ENCODE measurements around the gene EGFL6.
A peak's percentile ranks its signal among the peaks of the same experiment; 100 is the strongest.
"Not testable (repeated sequence)": the region's sequence is repeated elsewhere in the genome, so short reads cannot be mapped to it uniquely, and the experiment has no call there.

Gene EGFL6

DNA sequence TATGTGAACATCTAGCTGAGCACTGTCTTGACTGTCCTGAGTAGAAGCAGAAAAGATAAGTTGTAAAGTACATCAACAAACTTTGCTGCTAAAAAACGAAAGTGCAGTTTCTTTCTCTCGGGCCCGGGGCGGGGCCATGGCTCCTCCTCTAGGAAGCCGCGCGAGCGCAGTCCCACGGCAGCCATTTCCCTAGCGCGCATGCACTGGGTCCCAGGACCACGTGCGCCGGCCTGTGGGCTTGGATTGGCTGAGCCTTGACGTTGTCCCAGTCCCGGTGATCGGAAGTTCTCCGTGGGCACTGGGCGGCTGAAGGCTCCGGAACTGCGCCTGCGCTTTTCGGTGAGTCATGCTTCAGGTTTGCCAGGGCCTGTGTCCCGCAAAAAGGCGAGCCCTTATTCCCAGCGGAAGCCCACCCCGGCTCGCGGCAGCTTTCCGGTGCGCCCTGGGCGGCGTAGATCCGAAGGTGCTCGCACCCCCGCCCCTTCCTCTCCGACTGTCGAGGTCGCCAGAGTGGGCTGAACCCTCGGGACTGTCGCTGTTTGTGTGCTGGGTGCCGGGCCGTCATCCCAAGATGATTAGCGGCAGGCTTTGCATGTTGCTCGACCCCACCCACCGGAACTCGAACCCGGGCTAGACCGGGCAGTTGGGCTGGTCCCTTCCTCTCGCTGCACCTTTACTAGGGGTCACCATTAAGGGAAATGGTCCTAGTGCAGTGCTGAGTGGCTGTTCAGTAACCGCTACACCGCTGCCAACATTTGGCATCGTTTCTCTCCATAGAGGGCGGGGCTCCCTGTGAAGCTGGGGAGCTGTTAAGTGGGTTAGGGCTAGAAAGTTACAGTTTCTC, 83.7 kb downstream of the EGFL6 start, which contains the start of gene TCEANC:
Gene TCEANC, plus strand, starts transcription at position 292 of the 844 bp plus-strand sequence. CDS start 9,368 bp downstream, outside the sequence.
- DNase-seq (ENCODE audit: low read depth, low spot score), result peak; percentile 86

DNA sequence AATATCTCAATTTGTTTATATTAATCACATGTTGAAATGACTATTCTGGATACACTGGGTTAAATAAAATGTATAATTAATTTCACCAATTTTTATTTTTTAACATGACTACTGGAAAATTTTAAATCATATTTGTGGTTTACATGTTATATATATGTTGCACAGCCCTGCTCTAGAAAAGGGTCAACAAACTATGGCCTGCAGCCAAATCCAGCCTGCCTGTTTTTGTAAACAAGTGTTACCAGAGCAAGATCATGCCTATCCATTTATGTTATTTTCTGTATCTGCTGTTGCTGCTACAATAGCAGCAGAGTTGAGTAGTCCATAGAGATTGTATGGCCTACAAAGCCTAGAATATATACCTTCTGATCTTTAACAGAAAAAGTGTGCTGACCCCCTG, 84.7 kb downstream of the EGFL6 start:
- DNase-seq (ENCODE audit: low read depth, low spot score), result no peak

DNA sequence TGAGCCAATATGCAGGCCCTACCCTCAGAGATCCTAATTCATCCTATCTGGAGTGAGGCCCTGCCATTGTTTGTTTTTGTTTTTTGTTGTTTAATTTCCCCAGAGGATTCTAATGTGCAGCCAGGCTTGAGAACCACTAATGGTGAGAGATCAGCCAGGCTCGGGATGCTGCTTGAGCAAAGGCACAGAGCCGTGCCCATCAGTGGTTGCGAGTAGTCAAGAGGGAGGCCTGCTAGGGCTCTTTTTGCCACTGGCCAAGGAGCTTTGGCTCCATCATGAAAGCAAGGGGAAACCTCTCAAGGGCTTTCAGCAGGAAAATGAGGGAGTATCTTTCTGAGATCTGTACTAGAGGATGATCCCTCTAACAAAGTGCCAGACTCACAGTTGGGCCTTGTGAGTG, 86.3 kb downstream of the EGFL6 start:
- DNase-seq (ENCODE audit: low read depth, low spot score), result no peak

DNA sequence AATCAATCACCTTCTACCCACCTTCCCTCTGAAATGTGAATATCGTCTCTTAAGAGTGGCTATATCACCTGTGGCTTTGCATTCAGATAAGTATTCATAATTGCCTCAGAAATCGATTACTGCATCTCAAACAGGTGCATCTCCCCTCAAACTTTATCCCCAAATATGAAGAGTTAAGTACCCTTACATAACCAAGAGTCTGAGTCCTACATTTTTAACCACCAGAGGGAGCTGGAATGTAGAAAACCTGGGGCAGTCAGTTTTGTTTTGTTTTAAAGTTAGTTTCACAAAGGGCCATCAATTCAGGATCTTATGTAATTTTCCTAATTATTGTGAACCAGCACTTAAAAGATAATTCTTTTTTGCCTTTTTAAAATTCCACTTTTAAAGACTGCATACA, 89.2 kb downstream of the EGFL6 start:
- DNase-seq (ENCODE audit: low read depth, low spot score), result no peak

DNA sequence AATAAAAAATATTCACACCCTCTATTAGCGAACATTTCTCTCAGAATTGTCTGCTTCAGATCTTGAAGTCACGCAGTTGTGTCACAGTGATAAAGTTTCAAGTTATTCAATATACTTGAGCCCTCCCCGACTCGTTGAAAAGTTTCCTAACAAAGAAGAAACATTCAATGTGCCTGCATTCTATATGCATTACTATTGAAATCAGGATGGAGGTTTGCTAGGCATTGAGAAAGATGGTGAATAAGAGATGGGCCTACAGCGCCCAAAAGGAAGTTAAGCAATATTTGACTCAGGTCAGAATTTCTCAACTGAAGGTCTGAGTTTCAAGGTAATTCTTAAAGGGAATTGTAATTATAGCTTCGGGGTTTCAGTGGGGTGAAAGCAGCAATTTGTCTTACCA, 89.7 kb downstream of the EGFL6 start:
- no peak for DNase-seq (ENCODE audit: low read depth, low spot score)

DNA sequence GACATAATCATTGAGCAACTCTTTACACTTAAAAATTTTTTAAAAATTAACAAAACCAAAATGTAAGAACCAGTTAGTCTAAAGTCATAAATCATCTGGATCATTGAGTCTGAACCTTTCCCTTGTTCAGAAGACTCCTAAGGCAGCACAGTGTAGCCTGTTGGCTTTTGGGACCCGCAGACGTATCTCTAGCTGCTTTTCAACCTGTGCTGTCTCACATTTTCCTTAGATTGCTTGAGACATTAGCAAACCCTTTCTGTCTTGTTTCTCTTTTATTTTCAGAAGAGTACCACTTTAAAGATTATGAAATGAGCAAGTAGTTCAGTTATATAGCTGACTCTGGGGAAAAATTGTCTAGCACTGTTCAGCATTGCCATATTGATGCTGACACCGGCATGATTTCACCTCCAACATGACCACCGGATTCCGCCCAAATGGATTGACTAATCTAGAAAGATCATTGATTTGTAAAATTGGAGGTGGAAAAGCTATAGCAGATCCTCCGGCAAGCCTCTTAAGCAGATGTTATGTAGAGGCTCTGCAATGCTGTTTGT, 92.4 kb downstream of the EGFL6 start:
- DNase-seq (ENCODE audit: low read depth, low spot score), result no peak

DNA sequence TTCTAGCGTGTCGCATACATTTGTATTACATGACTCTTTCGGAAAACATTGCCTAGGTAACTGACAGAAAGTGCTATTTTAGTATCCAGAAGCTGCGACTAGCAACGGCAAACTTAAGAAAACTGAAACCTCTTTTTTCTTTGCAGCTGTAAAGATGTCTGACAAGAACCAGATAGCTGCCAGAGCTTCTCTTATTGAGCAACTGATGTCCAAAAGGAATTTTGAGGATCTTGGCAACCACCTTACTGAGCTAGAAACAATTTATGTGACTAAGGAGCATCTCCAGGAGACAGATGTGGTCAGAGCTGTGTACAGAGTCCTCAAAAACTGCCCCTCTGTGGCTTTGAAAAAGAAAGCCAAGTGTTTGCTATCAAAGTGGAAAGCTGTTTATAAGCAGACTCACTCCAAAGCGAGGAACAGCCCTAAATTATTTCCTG, 93.0 kb downstream of the EGFL6 start:
- no peak for DNase-seq (ENCODE audit: low read depth, low spot score)

DNA sequence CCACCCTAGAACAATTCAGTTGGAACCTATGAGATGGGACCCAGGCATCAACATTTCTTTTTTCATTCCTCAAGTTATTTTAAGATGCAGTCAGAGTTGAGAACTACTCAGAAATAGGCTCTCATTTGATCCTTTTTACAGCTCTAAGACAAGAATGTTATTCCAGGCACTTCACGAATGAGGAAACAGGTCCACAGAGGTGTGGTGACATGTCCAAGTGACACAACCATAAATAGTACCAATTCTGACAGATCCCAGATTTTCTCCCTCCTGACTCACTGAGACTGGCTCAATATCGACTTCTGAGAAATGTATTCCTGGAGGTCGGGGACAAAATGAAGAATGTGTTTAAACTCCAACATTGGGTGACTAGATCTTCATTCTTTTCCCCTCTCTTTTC, 94.6 kb downstream of the EGFL6 start:
- DNase-seq (ENCODE audit: low read depth, low spot score), result no peak

DNA sequence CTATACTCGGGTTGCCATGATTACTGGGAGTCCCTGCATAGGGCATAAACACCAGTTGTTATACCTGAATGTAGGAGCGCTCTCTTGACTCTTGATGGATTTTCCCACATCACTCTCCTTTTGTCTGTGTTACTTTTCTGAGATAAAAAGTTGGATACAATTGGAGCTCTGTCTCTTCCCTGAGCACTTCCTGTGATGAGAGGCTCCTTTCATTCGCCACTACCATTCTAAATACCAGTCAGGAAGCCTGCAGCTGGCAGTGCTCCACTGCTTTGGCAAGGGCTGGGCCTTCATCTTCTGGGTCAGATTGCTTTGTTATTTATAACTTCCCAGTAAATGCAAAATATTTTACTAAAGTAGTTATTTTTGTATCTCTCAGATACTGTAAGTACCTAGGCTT, 97.4 kb downstream of the EGFL6 start:
- no peak for DNase-seq (ENCODE audit: low read depth, low spot score)

DNA sequence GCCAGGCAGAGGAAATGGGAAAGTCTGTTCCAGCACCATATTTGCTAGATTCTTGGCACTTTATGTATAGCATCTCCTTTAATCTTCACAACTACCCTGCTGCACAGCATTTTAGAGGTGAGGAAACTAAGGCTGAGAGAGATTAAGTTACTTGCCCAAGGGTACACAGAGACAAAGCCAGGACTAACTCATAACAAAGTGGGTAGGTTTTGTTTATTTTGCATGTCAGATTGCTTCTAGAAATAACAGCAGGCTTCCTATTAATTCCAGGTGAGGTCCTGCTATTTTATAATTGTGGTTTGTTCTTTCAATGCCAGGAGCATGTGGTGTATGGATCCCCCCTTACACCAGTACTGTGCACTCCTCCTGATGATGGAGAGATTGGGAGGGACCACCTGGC, 98.5 kb downstream of the EGFL6 start:
- no peak for DNase-seq (ENCODE audit: low read depth, low spot score)

DNA sequence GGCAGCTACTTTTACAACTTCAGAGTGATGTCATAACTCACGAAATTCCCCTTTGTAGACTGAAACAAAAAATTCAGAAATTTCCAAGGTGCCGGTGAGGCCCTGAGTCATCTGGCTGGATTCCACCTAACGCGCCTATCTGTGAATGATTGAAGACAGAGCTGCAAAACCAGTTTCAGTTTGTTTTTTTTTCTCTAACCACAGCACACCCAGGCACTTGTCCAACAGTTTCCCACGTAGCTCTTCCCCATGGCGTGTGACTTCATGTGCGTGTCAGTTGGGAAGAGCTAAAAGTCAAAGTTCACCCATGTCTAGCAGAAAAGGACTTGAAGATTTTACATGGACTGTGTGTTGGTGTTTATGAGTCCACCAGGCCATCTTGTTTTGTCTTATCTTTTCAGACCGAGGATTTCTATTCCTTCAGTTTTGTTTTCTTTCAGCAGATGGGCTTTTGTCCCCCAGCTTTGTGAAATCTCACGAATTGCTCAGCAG, 99.9 kb downstream of the EGFL6 start:
- DNase-seq (ENCODE audit: low read depth, low spot score), result peak; percentile 14

DNA sequence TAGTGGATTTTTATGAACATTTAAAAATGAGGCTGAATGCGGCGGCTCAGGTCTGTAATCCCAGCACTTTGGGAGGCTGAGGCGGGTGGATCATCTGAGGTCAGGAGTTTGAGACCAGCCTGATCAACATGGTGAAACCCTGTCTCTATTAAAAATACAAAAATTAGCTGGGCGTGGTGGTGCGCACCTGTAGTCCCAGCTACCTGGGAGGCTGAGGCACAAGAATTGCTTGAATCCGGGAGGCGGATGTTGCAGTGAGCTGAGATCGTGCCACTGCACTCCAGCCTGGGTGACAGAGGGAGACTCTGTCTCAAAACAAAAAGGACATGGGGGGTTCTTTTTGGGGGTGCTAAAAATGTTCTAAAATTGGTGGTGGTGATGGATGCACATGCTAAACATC, 100.4 kb downstream of the EGFL6 start:
- DNase-seq (ENCODE audit: low read depth, low spot score), result not testable (repeated sequence)

DNA sequence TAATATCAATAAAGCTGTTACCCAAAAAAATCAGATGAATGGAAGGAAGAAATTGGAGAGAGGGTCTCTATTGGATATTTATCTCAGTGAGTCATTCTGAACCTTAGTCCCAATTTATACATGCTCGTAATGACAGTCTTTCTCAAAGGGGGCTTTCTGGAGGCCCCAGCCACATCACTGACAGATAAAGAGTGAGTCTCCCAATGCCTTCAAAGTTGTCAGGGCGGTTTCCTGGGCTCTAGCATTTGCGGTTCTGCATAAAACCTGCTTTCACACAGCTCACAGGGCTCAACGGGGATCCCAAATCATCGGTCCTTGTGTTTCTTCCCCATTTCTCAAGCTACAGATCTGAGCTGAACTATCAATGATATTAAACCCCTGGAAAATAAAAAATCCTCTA, 100.8 kb downstream of the EGFL6 start:
- no peak for DNase-seq (ENCODE audit: low read depth, low spot score)

DNA sequence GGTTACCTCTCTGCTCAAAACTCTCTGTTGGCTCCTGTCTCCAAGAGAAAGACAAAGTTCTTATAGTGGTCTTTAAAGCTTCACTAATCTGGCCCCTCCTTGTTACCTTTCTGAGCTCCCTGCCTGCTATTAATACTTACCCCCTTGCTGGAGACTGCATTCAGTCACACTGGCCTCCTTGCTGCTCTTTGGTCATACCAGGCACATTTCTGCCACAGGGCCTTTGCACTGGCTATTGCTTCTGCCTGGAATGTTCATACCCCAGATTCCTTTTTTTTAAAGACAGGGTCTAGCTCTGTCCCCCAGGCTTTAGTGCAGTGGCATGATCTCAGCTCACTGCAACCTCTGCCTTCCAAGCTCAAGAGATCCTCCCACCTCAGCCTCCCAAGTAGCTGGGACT, 103.6 kb downstream of the EGFL6 start:
- no peak for DNase-seq (ENCODE audit: low read depth, low spot score)

DNA sequence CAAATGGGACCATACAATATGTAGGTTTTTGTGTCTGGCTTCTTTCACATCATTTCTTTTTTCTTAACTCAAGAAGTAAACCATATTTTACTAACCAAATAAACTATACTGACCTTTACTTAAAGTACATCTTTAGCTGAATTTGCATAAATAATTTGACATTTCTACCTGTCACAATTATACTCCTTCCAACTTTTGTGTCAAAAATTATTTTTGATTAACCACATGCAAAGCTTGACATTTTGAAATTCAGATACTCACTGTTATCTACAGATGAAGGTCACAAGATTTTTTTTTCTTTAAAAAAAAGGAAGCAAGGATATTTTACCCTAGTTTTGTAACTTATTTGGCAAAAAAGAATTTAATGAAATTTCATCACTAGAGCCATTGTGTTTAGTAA, 107.5 kb downstream of the EGFL6 start:
- DNase-seq (ENCODE audit: low read depth, low spot score), result no peak

DNA sequence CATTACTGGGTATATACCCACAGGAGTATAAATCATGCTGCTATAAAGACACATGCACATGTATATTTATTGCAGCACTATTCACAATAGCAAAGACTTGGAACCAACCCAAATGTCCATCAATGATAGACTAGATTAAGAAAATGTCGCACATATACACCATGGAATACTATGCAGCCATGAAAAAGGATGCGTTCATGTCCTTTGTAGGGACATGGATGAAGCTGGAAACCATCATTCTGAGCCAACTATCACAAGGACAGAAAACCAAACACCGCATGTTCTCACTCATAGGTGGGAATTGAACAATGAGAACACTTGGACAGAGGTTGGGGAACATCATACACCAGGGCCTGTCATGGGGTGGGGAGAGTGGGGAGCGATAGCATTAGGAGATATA, 110.3 kb downstream of the EGFL6 start:
- not testable (repeated sequence) for DNase-seq (ENCODE audit: low read depth, low spot score)

DNA sequence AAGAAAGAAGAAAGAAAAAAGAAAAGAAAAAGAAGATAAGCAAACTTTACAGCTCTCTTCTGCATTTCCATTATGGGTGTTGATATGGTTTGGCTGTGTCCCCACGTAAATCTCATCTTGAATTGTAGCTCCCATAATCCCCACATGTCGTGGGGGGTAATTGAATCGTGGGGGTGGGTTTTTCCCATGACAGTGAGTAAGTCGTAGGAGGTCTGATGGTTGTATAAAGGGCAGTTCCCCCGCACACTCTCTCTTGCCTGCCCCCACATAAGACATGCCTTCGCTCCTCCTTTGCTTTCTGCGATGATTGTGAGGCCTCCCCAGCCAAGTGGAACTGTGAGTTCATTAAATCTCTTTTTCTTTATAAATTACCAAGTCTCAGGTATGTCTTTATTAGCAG, 112.2 kb downstream of the EGFL6 start:
- DNase-seq (ENCODE audit: low read depth, low spot score), result no peak
